HepG2 (cell line): ENCODE results near the gene KIAA1755.

Experiments
- ASH2L ChIP-seq: fragments of 300-600, 200-600 bp; sonication (generic); IDR thresholded peaks from 2 replicates; pipeline ENCODE4 v1.7.0; 2017; ENCODE audit warnings: low read depth, mild to moderate bottlenecking, moderate library complexity, mixed read lengths, low read length; ENCODE audit not compliant: insufficient read length
- TCF7 ChIP-seq: sonication (generic); IDR thresholded peaks from 2 replicates; pipeline ENCODE4 v1.6.1; 2016; ENCODE audit warnings: antibody characterized with exemption, low read depth

DNA sequence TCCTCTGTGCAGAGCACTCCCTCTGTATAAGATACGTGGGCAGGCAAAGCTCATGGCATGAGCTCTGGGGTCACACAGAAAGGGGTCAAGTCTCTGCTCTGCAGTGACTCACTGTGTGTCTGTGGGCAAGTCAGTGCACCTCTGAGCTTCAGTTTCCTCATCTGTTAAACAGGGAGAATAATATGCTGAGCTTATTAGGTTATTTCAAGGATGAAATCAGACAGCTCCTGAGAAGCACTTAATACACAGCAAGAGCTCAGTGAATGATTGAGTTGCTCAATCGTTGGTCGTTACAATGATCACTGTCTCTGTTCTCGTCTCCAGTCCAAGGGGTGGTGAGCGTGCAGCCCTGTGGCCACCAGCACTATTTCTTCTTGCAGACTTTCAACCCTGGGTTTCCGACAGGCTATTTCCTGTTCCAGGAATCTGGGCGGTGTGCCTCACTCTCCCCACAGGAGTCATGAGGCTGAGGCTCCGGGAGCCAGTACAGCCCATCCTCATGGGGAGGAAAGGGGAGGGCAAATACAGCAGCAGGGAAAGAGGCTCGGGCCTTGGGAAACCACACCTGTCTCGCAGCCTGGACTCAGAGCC is 28.9 kb downstream of the KIAA1755 start:
- TF ChIP-seq ASH2L = no peak
- TF ChIP-seq TCF7 = no peak
